GM21528 (cell line): ENCODE results near the gene OAT.

Experiments
- ATAC-seq: cut with Tn5 transposase; IDR thresholded peaks from one replicate; pipeline ENCODE4 v1.9.1; 2021; ENCODE audit warnings: mild to moderate bottlenecking, moderate library complexity; ENCODE audit not compliant: unreplicated experiment, low FRiP score

Gene OAT

GRCh38 chr10:124356701-124357560, 61.8 kb downstream of the OAT start:
- ATAC-seq: no peak

GRCh38 chr10:124354411-124355382, 64.0 kb downstream of the OAT start:
- ATAC-seq: peak; percentile 70

DNA sequence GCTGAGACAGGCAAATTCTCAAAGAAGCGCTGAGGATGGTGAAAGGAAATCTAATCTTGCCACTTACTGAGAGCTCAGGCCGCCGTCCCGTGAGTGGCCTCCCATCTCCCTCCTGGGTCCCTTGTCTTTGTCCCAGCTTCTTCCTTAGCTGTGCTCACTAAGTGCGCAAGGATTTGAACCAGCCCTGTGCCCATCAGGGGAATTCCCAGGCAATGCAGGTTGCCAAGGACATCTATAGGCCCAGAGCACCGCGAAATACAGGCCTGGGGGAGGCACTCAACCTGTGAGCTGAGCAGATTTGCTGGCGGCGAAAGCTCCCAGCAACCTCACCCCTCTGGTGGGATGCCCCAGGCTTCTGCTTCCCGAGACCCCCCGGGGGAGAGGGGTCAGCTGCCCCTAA, 64.8 kb downstream of the OAT start:
- ATAC-seq: no peak

GRCh38 chr10:124353091-124353815, 65.5 kb downstream of the OAT start:
- no peak for ATAC-seq

DNA sequence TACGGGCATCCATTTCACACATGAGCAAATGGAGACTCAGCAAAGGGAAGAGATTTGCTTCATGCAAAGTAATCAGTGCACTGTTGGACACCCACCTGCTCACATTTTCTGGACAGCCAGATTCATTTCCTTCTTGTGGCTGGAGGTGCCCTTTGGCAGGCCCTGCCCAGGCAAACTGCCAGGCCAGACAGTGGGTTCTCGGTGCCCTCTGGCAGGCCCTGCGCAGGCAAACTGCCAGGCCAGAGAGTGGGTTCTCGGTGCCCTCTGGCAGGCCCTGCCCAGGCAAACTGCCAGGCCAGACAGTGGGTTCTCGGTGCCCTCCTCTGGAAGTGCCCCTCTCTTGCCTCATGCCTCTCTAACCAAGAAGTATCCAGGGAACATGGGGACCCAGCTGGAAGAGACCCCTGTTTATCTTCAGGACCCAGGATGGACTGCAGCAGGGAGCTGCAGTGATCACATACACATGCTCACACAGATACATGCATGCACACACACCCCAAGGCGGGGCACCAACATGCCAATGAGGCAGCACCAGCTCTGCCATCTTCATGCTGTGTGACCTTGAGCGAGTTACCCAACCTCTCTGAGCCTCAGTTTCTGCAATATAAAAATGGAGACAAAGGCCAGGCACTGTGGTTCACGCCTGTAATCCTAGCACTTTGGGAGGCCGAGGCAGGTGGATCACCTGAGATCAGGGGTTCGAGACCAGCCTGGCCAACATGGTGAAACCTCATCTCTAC, 67.1 kb downstream of the OAT start:
- no peak for ATAC-seq

GRCh38 chr10:124350806-124351205, 67.9 kb downstream of the OAT start:
- ATAC-seq: no peak

- no peak for ATAC-seq
Measured at GRCh38 chr10:124349996-124350280, 68.8 kb downstream of the OAT start.

DNA sequence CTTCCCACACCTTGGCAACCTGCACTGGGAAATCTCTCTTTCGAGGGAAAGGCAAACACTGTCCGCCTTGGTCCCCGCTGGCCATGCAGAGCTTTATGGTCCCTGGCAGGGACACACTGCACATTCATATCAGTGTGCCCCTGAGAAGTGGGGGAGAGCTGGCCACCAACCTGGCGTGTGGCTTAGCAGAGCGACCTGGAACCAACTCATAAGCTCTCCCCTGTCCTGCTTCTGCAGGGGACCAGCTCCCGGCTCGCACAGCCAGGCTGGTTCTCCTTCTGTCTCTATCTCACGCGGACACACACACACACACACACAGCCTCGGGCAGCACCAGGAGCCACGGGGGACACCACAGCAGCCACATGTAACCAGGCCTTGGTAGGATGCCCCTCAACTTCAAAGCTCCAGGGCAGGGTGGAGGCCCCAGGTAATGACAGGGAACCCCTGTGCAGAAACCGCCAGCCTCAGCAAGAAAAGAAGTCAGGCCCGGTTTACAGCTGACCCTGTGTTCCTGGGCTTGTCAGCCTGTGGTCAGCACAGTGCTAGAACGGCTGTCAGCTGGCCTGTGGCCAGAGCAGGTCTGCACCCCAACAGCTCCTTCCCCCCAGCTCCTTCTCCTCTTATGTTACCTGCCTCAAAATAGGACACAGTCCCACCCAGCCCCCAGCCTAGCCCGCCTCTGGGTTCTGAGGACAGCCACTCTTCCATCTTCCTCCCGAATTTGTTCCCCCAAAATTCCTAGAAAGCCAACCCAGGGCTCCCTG, 69.3 kb downstream of the OAT start:
- ATAC-seq: no peak

DNA sequence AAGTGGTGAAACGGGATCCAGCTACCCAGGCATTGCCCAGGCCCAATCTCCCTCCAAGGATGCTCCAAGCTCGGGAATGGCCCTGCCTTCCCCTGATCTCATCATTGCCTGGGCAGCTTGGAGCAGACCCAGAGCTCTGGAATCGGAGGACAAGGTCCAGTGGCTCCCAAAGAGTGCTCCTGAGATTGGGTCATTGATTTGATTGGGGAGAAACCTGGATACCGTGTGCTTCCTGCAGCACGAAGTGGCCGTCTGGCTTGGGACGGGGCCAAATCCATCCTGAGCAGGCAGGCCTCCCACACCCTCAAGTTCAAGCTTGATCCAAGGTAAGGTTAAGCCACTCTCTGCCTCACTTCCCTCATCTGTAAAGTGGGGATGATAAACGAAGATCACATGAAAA, 69.9 kb downstream of the OAT start:
- ATAC-seq: no peak

GRCh38 chr10:124347956-124348355, 70.8 kb downstream of the OAT start:
- no peak for ATAC-seq
